Neural crest cell (in vitro differentiated cells): ENCODE results near the gene CPLANE2. TPM values are rescaled to one million over a fixed set of nuclear protein-coding genes. Genes with fewer than 3 reads are reported as not detected.
A peak's percentile ranks its signal among the peaks of the same experiment; 100 is the strongest.
"Not testable (repeated sequence)": the region's sequence is repeated elsewhere in the genome, so short reads cannot be mapped to it uniquely, and the experiment has no call there.

ENCODE experiments used
- DNase-seq: peaks from one replicate; pipeline ENCODE4 v3.0.0; 2021; ENCODE audit warnings: low read depth, mixed read lengths, low spot score
- H3K27ac Mint-ChIP-seq: one replicate; pipeline ENCODE4 v1.8.0; 2021; ENCODE audit warnings: mild to moderate bottlenecking, mixed read lengths; ENCODE audit not compliant: unreplicated experiment
- H3K27me3 Mint-ChIP-seq: 2 replicates; pipeline ENCODE4 v1.8.0; 2021; ENCODE audit warnings: low read depth, mild to moderate bottlenecking, mixed read lengths
- H3K36me3 Mint-ChIP-seq: 2 replicates; pipeline ENCODE4 v1.8.0; 2021; ENCODE audit warnings: low read depth, mild to moderate bottlenecking, mixed read lengths
- H3K4me1 Mint-ChIP-seq: 2 replicates; pipeline ENCODE4 v1.8.0; 2021; ENCODE audit warnings: mixed read lengths
- H3K4me3 Mint-ChIP-seq: one replicate; pipeline ENCODE4 v1.8.0; 2021; ENCODE audit warnings: mild to moderate bottlenecking, mixed read lengths
- H3K9me3 Mint-ChIP-seq: 2 replicates; pipeline ENCODE4 v1.8.0; 2021; ENCODE audit warnings: mixed read lengths
- CTCF ChIP-seq: fragments of 200-600 bp; sonication (generic); conservative IDR thresholded peaks from 2 replicates; pipeline ENCODE4 v1.5.0; 2021; ENCODE audit warnings: antibody characterized with exemption, mild to moderate bottlenecking
- total RNA-seq: library from RNA; stranded (reverse); gene quantifications from 2 replicates; pipeline ENCODE4 v1.2.1, GENCODE V29; 2021

The CPLANE2 gene
- total RNA-seq, 1 donor from 2014 or later, result 11.8 TPM

GRCh38 chr1:16248007-16248436, 11.0 kb upstream of the CPLANE2 start:
- no peak for TF ChIP-seq CTCF
- Mint-ChIP-seq H3K27ac (no peak overlapping the region), H3K27me3 (no peaks in the 10 kb centered on the region), H3K4me3 (no peak overlapping the region), H3K9me3 (no peaks in the 10 kb centered on the region), H3K4me1 (peaks cover 8% of the 10 kb centered on the region), H3K36me3 (no peaks in the 10 kb centered on the region)
- no peak for DNase-seq

DNA sequence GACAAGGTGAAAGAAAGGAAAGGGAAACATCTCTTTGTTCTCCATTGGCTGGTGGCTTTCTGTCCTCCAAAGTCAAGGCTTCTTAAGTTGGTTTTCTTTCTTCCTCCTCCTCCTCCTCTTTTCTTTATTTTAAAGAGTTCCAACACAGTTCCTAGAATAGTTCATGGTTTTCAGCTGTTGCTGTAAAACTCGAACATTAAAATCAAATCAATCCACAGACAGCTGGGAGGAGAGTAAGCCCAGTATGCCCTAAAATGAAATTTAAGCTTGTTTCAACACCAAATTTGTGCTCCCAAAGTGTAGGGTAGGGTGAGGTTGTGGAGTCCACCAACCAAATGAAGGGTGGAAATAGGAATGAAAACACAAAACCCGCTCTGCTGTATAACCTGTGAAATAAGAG, 10.5 kb upstream of the CPLANE2 start:
- no peak overlapping the region for H3K27ac Mint-ChIP-seq

DNA sequence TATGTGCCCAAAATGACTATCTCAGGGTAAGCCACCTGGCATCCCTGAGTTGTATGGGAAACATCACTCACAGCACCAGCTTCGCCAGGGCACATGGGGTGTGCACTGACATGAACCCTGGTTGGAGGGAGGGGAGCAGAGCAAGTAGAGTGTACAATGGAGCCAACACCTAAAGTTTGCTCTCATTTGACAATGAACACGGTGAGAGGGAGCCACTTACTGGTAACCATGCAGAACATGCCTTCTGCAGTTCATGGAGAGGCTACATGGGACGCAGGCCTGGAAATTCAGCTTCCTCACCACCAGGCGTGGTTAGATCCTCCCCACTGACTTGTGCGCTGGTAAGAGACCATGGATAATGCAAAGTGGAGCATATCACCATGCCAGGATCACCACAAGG, 10.0 kb upstream of the CPLANE2 start:
- no peaks in the 10 kb centered on the region for H3K27me3 Mint-ChIP-seq
- H3K27ac Mint-ChIP-seq, result peak overlapping the region; percentile 35
- no peak for DNase-seq
- no peaks in the 10 kb centered on the region for H3K36me3 Mint-ChIP-seq
- no peak overlapping the region for H3K4me3 Mint-ChIP-seq
- TF ChIP-seq CTCF, result no peak
- H3K4me1 Mint-ChIP-seq, result peaks cover 8% of the 10 kb centered on the region
- H3K9me3 Mint-ChIP-seq, result no peaks in the 10 kb centered on the region

More for the DNA sequence above, 10.5 kb upstream of the CPLANE2 start:
- Mint-ChIP-seq H3K4me1 (peaks cover 8% of the 10 kb centered on the region), H3K4me3 (no peak overlapping the region), H3K27me3 (no peaks in the 10 kb centered on the region), H3K36me3 (no peaks in the 10 kb centered on the region), H3K9me3 (no peaks in the 10 kb centered on the region)
- no peak for DNase-seq
- TF ChIP-seq CTCF, result no peak

DNA sequence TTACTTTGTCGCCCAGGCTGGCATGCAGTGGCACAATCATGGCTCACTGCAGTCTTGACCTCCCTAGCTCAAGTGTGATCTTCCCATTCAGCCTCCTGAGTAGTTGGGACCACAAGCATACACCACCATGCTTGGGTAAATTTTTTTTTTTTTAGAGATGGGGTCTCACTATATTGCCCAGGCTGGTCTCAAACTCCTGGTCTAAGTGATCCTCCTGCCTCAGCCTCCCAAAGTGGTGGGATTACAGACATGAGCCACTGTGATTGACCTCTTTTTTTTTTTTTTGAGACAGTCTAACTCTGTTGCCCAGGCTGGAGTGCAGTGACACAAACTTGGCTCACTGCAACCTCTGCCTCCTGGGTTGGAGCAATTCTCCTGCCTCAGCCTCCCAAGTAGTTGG, 9.3 kb upstream of the CPLANE2 start:
- H3K4me3 Mint-ChIP-seq, H3K4me1 Mint-ChIP-seq, DNase-seq, H3K27ac Mint-ChIP-seq, H3K9me3 Mint-ChIP-seq, H3K27me3 Mint-ChIP-seq, H3K36me3 Mint-ChIP-seq: not testable (repeated sequence)

GRCh38 chr1:16245476-16246196, 8.7 kb upstream of the CPLANE2 start:
- Mint-ChIP-seq H3K4me1 (peaks cover 7% of the 10 kb centered on the region), H3K27ac (no peak overlapping the region), H3K4me3 (no peak overlapping the region), H3K9me3 (no peaks in the 10 kb centered on the region), H3K27me3 (no peaks in the 10 kb centered on the region), H3K36me3 (no peaks in the 10 kb centered on the region)
- no peak for DNase-seq
- no peak for TF ChIP-seq CTCF

DNA sequence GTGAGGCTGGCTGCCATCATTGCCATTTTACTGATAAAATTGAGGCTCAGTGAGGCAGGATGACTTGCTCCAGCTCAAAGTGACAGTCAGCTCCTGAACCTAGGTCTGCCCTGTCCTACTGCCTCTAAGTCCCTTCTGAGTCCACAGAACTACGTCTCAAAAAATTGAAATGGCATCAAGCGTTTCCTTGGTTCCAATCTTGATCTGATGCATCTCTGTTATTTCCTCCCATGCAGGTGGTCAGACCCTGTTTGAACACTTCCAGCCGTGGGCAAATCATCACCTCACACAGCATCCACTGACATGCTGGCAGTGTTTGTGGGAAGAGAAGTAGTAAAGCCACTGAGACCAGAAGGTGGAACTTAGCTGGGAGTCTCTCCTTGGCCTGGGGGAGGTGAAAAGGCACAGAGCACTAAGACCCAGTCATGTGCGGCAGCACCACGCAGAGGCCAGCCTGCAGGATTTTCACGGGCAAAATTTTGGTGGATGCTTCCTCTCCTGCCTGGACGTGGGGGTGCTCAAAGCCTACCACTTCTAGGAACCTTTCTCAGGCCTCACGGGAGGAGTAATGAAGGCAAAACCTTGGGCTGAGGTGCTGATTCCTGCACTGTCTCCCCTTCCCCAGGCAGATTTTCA, 7.8 kb upstream of the CPLANE2 start:
- no peaks in the 10 kb centered on the region for H3K9me3 Mint-ChIP-seq
- no peaks in the 10 kb centered on the region for H3K27me3 Mint-ChIP-seq
- TF ChIP-seq CTCF, result no peak
- H3K4me1 Mint-ChIP-seq, result peaks cover 7% of the 10 kb centered on the region
- no peaks in the 10 kb centered on the region for H3K36me3 Mint-ChIP-seq
- DNase-seq, result no peak
- peak overlapping the region; percentile 60 for H3K4me3 Mint-ChIP-seq
- H3K27ac Mint-ChIP-seq, result no peak overlapping the region
